ENCODE data around the gene TMEM45B.
A peak's percentile ranks its signal among the peaks of the same experiment; 100 is the strongest.
"Not testable (repeated sequence)": the region's sequence is repeated elsewhere in the genome, so short reads cannot be mapped to it uniquely, and the experiment has no call there.

The TMEM45B gene

GRCh38 chr11:129813231-129813791 is 2.3 kb upstream of the TMEM45B start:
- no peak for DNase-seq

- DNase-seq, result peak; percentile 47
Measured at GRCh38 chr11:129814244-129815014, 1.2 kb upstream of the TMEM45B start.

- no peak for DNase-seq
Measured at GRCh38 chr11:129817534-129818051, 1.9 kb downstream of the TMEM45B start.

GRCh38 chr11:129818236-129818635 is 2.6 kb downstream of the TMEM45B start:
- not testable (repeated sequence) for DNase-seq

- DNase-seq, result no peak
Measured at GRCh38 chr11:129819237-129819636, 3.6 kb downstream of the TMEM45B start.

GRCh38 chr11:129820228-129820627 is 4.6 kb downstream of the TMEM45B start:
- not testable (repeated sequence) for DNase-seq

- not testable (repeated sequence) for DNase-seq
Measured at GRCh38 chr11:129823281-129823680, 7.6 kb downstream of the TMEM45B start.

- DNase-seq, result not testable (repeated sequence)
Measured at GRCh38 chr11:129823799-129824198, 8.2 kb downstream of the TMEM45B start.

- DNase-seq, result no peak
Measured at GRCh38 chr11:129825380-129825779, 9.7 kb downstream of the TMEM45B start.

- no peak for DNase-seq
Measured at GRCh38 chr11:129828301-129828836, 12.7 kb downstream of the TMEM45B start.

GRCh38 chr11:129829497-129829896 is 13.8 kb downstream of the TMEM45B start:
- not testable (repeated sequence) for DNase-seq

GRCh38 chr11:129831227-129831626 is 15.6 kb downstream of the TMEM45B start:
- DNase-seq, result not testable (repeated sequence)

GRCh38 chr11:129833260-129833659 is 17.6 kb downstream of the TMEM45B start:
- DNase-seq, result not testable (repeated sequence)

- not testable (repeated sequence) for DNase-seq
Measured at GRCh38 chr11:129836423-129836891, 20.8 kb downstream of the TMEM45B start.

GRCh38 chr11:129836979-129837378 is 21.3 kb downstream of the TMEM45B start:
- DNase-seq, result no peak

GRCh38 chr11:129840236-129840635 is 24.6 kb downstream of the TMEM45B start:
- no peak for DNase-seq

- DNase-seq, result no peak
Measured at GRCh38 chr11:129842138-129842537, 26.5 kb downstream of the TMEM45B start.

GRCh38 chr11:129846508-129847335 is 31.1 kb downstream of the TMEM45B start:
- no peak for DNase-seq

GRCh38 chr11:129847361-129847760 is 31.7 kb downstream of the TMEM45B start:
- not testable (repeated sequence) for DNase-seq

GRCh38 chr11:129849447-129850130 is 33.9 kb downstream of the TMEM45B start:
- no peak for DNase-seq

GRCh38 chr11:129852125-129852740 is 36.6 kb downstream of the TMEM45B start:
- DNase-seq, result no peak
